ENCODE results near the gene PARN. TPM values are rescaled to one million over a fixed set of nuclear protein-coding genes. Genes with fewer than 3 reads are reported as not detected.

Gene PARN
- total RNA-seq, 3 donors from 2014 or later = 33.3 to 59.3 (median 44.2) TPM

GRCh38 chr16:14539631-14540030, 90.4 kb downstream of the PARN start:
- H3K27me3 ChIP-seq = no peaks in the 10 kb centered on the region
- H3K36me3 ChIP-seq = no peaks in the 10 kb centered on the region
- no peak for TF ChIP-seq POLR2AphosphoS5 (IDR thresholded peaks at IDR 0.05)
- TF ChIP-seq POLR2A (IDR thresholded peaks at IDR 0.05) = no peak
- TF ChIP-seq CTCF (IDR thresholded peaks at IDR 0.05) = no peak
- intact Hi-C loops (cut with DNase I; ENCODE audit: low total_unique reads) = no loop called here
- H3K4me3 ChIP-seq = no peak overlapping the region
- H3K27ac ChIP-seq = no peak overlapping the region
- DNase-seq (ENCODE audit: low spot score in 2 of 2) = no peak
- H3K9me3 ChIP-seq = peaks cover 0 to 6% of the 10 kb centered on the region in 2 donors
- H3K4me1 ChIP-seq = no peaks in the 10 kb centered on the region

GRCh38 chr16:14539156-14539555, 90.9 kb downstream of the PARN start:
- intact Hi-C loops (cut with DNase I; ENCODE audit: low total_unique reads) = no loop called here
- Histone ChIP-seq H3K4me3 (no peak overlapping the region), H3K36me3 (no peaks in the 10 kb centered on the region), H3K4me1 (no peaks in the 10 kb centered on the region), H3K27me3 (no peaks in the 10 kb centered on the region), H3K27ac (no peak overlapping the region), H3K9me3 (peaks cover 0 to 6% of the 10 kb centered on the region in 2 donors)
- no peak for TF ChIP-seq POLR2AphosphoS5 (IDR thresholded peaks at IDR 0.05)
- no peak for TF ChIP-seq CTCF (IDR thresholded peaks at IDR 0.05)
- no peak for TF ChIP-seq POLR2A (IDR thresholded peaks at IDR 0.05)
- no peak for DNase-seq (ENCODE audit: low spot score in 2 of 2)

GRCh38 chr16:14538604-14539003, 91.5 kb downstream of the PARN start:
- Histone ChIP-seq H3K4me1 (no peaks in the 10 kb centered on the region), H3K36me3 (no peaks in the 10 kb centered on the region), H3K9me3 (peaks cover 0 to 6% of the 10 kb centered on the region in 2 donors), H3K27ac (no peak overlapping the region), H3K27me3 (no peaks in the 10 kb centered on the region), H3K4me3 (no peak overlapping the region)
- intact Hi-C loops (cut with DNase I; ENCODE audit: low total_unique reads) = no loop called here
- no peak for DNase-seq (ENCODE audit: low spot score in 2 of 2)
- TF ChIP-seq CTCF (IDR thresholded peaks at IDR 0.05) (no peak), POLR2A (IDR thresholded peaks at IDR 0.05) (no peak), POLR2AphosphoS5 (IDR thresholded peaks at IDR 0.05) (no peak)

- no peak for TF ChIP-seq CTCF (IDR thresholded peaks at IDR 0.05)
- no peak for TF ChIP-seq POLR2A (IDR thresholded peaks at IDR 0.05)
These were observed 98.4 kb downstream of the PARN start for GRCh38 chr16:14531613-14532012.

GRCh38 chr16:14531101-14531500, 99.0 kb downstream of the PARN start:
- no peak overlapping the region for H3K4me3 ChIP-seq
- no peak overlapping the region for H3K27ac ChIP-seq
- intact Hi-C loops (cut with DNase I; ENCODE audit: low total_unique reads) = no loop called here
- TF ChIP-seq CTCF (IDR thresholded peaks at IDR 0.05) (no peak), POLR2AphosphoS5 (IDR thresholded peaks at IDR 0.05) (no peak), POLR2A (IDR thresholded peaks at IDR 0.05) (no peak)
- no peaks in the 10 kb centered on the region for H3K36me3 ChIP-seq
- DNase-seq (ENCODE audit: low spot score in 2 of 2) = no peak
- H3K9me3 ChIP-seq = no peaks in the 10 kb centered on the region
- H3K27me3 ChIP-seq = no peaks in the 10 kb centered on the region
- H3K4me1 ChIP-seq = no peaks in the 10 kb centered on the region

More at GRCh38 chr16:14531613-14532012, 98.4 kb downstream of the PARN start:
- H3K9me3 ChIP-seq = no peaks in the 10 kb centered on the region
- H3K27me3 ChIP-seq = no peaks in the 10 kb centered on the region
- H3K4me1 ChIP-seq = no peaks in the 10 kb centered on the region
- no peak overlapping the region for H3K27ac ChIP-seq
- H3K4me3 ChIP-seq = no peak overlapping the region
- intact Hi-C loops (cut with DNase I; ENCODE audit: low total_unique reads) = no loop called here
- DNase-seq (ENCODE audit: low spot score in 2 of 2) = no peak
- no peaks in the 10 kb centered on the region for H3K36me3 ChIP-seq

All from breast epithelium (tissue), 4 donors.